NCI-H2196 treated with DMSO at 0.1 percent for 48 hours (cell line): ENCODE measurements around the gene ACAD11.
"Not testable (repeated sequence)": the region's sequence is repeated elsewhere in the genome, so short reads cannot be mapped to it uniquely, and the experiment has no call there.

ENCODE experiments used
- DNase-seq: peaks from one replicate; lab custom pipeline; 2025; ENCODE audit not compliant: unreplicated experiment; lab: John Stamatoyannopoulos, UW

Gene ACAD11

GRCh38 chr3:132652640-132653270, 6.9 kb downstream of the ACAD11 start:
- DNase-seq, result no peak

- no peak for DNase-seq
These were observed 9.5 kb downstream of the ACAD11 start for GRCh38 chr3:132650153-132650552.

GRCh38 chr3:132645058-132645457, 14.6 kb downstream of the ACAD11 start:
- no peak for DNase-seq

- no peak for DNase-seq
These were observed 16.2 kb downstream of the ACAD11 start for GRCh38 chr3:132643366-132643765.

- DNase-seq, result no peak
These were observed 17.1 kb downstream of the ACAD11 start for GRCh38 chr3:132642539-132642847.

- DNase-seq, result peak; percentile 72
These were observed 17.6 kb downstream of the ACAD11 start for GRCh38 chr3:132641837-132642538.

- DNase-seq, result not testable (repeated sequence)
These were observed 18.2 kb downstream of the ACAD11 start for GRCh38 chr3:132641427-132641826.

- no peak for DNase-seq
These were observed 20.9 kb downstream of the ACAD11 start for GRCh38 chr3:132638706-132639105.

- DNase-seq, result no peak
These were observed 22.0 kb downstream of the ACAD11 start for GRCh38 chr3:132637590-132637989.

- DNase-seq, result no peak
These were observed 24.6 kb downstream of the ACAD11 start for GRCh38 chr3:132635052-132635451.

GRCh38 chr3:132630612-132631011, 29.0 kb downstream of the ACAD11 start:
- no peak for DNase-seq

- DNase-seq, result no peak
These were observed 29.7 kb downstream of the ACAD11 start for GRCh38 chr3:132629928-132630327.

GRCh38 chr3:132628157-132628556, 31.5 kb downstream of the ACAD11 start:
- no peak for DNase-seq

- DNase-seq, result no peak
These were observed 32.7 kb downstream of the ACAD11 start for GRCh38 chr3:132626955-132627354.

- no peak for DNase-seq
These were observed 34.0 kb downstream of the ACAD11 start for GRCh38 chr3:132625613-132626012.

GRCh38 chr3:132624790-132625189, 34.8 kb downstream of the ACAD11 start:
- no peak for DNase-seq

- no peak for DNase-seq
These were observed 36.0 kb downstream of the ACAD11 start for GRCh38 chr3:132623646-132624045.

- DNase-seq, result no peak
These were observed 36.8 kb downstream of the ACAD11 start for GRCh38 chr3:132622761-132623160.

GRCh38 chr3:132622148-132622547, 37.5 kb downstream of the ACAD11 start:
- no peak for DNase-seq

- DNase-seq, result no peak
These were observed 42.8 kb downstream of the ACAD11 start for GRCh38 chr3:132616780-132617179.

- no peak for DNase-seq
These were observed 43.7 kb downstream of the ACAD11 start for GRCh38 chr3:132615881-132616280.

- not testable (repeated sequence) for DNase-seq
These were observed 44.3 kb downstream of the ACAD11 start for GRCh38 chr3:132615301-132615700.

- DNase-seq, result not testable (repeated sequence)
These were observed 53.0 kb downstream of the ACAD11 start for GRCh38 chr3:132606620-132607019.
